K562 (cell line): ENCODE results near the gene GLIPR2. TPM values are rescaled to one million over a fixed set of nuclear protein-coding genes. Genes with fewer than 3 reads are reported as not detected.
A peak's percentile ranks its signal among the peaks of the same experiment; 100 is the strongest.

Source experiments
- ATAC-seq: fragments of 200-7000 bp; cut with Tn5 transposase; 3 replicates; pipeline ENCODE4 v1.9.1; 2020; ENCODE audit warnings: moderate library complexity
- BruUV-seq: library from RNA; stranded (reverse); fragments of 400-500 nt; replicated peaks from 2 replicates; lab custom pipeline; 2021; lab: Mats Ljungman, UMichigan
- CTCF ChIA-PET: fragments of 300-600 bp; formaldehyde crosslinking; extraction: SDS; loops from one replicate; lab custom pipeline; 2021; ENCODE audit warnings: low intra/inter-chr PET ratio; lab: Yijun Ruan, JAX
- POLR2A ChIA-PET: fragments of 300-600, 350-650 bp; sonication (Branson Sonifier 250); formaldehyde crosslinking; extraction: SDS; loops from one replicate; lab custom pipeline; 2021; ENCODE audit warnings: antibody characterized with exemption, inconsistent platforms; lab: Yijun Ruan, JAX
- DNase-seq, 4 experiments: peaks; one replicate each; pipeline versions ENCODE4 v3.0.0 to v3.0.0-alpha.2; 2011 to 2018; ENCODE audit warnings: low spot score in 3 of 4, mixed read lengths in 3 of 4; ENCODE audit errors: extremely low read depth in 1 of 4
- FAIRE-seq: peaks from 2 replicates; lab custom pipeline; 2011; peaks lifted over from hg19 to GRCh38; lab: Jason Lieb, UNC
- H2AFZ ChIP-seq: 2 replicates; pipeline ENCODE4 v1.6.0; 2011; ENCODE audit warnings: low read depth, low read length, control low read depth, inconsistent platforms
- H3K27ac ChIP-seq: fragments of 200-600 bp; 3 replicates; pipeline ENCODE4 v1.8.0; 2011; ENCODE audit warnings: low read depth, mild to moderate bottlenecking, control low read depth, inconsistent platforms, low read length, moderate library complexity, mixed read lengths; ENCODE audit errors: extremely low read depth
- H3K27me3 ChIP-seq, 2 experiments: fragments of 300-600 bp in 1 of 2; 2 replicates in 1 of 2; 3 replicates in 1 of 2; pipeline versions ENCODE4 v1.6.0 to v1.8.0; 2011; ENCODE audit warnings: inconsistent platforms in 2 of 2, low read length in 2 of 2, mild to moderate bottlenecking in 1 of 2, mixed read lengths in 1 of 2, moderate library complexity in 1 of 2; ENCODE audit not compliant: control insufficient read depth in 2 of 2, insufficient read depth in 2 of 2
- H3K36me3 ChIP-seq: fragments of 300-600 bp; 3 replicates; pipeline ENCODE4 v1.8.0; 2011; ENCODE audit warnings: mild to moderate bottlenecking, low read length, inconsistent platforms; ENCODE audit not compliant: control insufficient read depth, insufficient read depth
- H3K4me1 ChIP-seq, 2 experiments: fragments of 200-600 bp in 1 of 2; replicated peaks in 1 of 2; 2 replicates in 1 of 2; 3 replicates in 1 of 2; pipeline versions ENCODE4 v1.5.1 to v1.8.0; 2011; ENCODE audit warnings: inconsistent platforms in 2 of 2, low read length in 2 of 2, mild to moderate bottlenecking in 1 of 2, mixed read lengths in 1 of 2, moderate library complexity in 1 of 2; ENCODE audit not compliant: control insufficient read depth in 2 of 2, insufficient read depth in 2 of 2
- H3K4me2 ChIP-seq: 2 replicates; pipeline ENCODE4 v1.6.1; 2011; ENCODE audit warnings: low read length, control low read depth, inconsistent platforms, mixed read lengths; ENCODE audit not compliant: insufficient read depth
- H3K4me3 ChIP-seq: fragments of 200-600 bp; sonication (generic), shearing (Covaris generic); 2 replicates; pipeline ENCODE4 v1.5.1; 2016; ENCODE audit warnings: control low read depth, inconsistent platforms
- H3K79me2 ChIP-seq: fragments of 200-600 bp; 3 replicates; pipeline ENCODE4 v1.8.0; 2011; ENCODE audit warnings: low read length, inconsistent platforms; ENCODE audit not compliant: control insufficient read depth, insufficient read depth
- H3K9ac ChIP-seq, 2 experiments: 2 replicates each; pipeline versions ENCODE4 v1.6.0 to v1.6.1; 2011; ENCODE audit warnings: low read depth in 2 of 2, low read length in 2 of 2, control low read depth in 1 of 2, inconsistent platforms in 1 of 2, mild to moderate bottlenecking in 1 of 2, mixed read lengths in 1 of 2; ENCODE audit not compliant: insufficient read depth in 1 of 2
- H3K9me1 ChIP-seq: one replicate; pipeline ENCODE4 v1.6.0; 2011; ENCODE audit warnings: inconsistent platforms, mild to moderate bottlenecking, low read length, moderate library complexity; ENCODE audit not compliant: control insufficient read depth, insufficient read depth
- H3K9me3 ChIP-seq: replicated peaks from 2 replicates; pipeline ENCODE4 v1.5.1; 2011; ENCODE audit warnings: low read depth, low read length, inconsistent platforms; ENCODE audit not compliant: control insufficient read depth, insufficient read depth
- H4K20me1 ChIP-seq: replicated peaks from 2 replicates; pipeline ENCODE4 v1.6.1; 2011; ENCODE audit warnings: low read length, inconsistent platforms, mixed read lengths; ENCODE audit not compliant: control insufficient read depth, insufficient read depth
- FOXA1 ChIP-seq: fragments of 450-650 bp; IDR thresholded peaks from 2 replicates; pipeline ENCODE4 v1.6.1; 2016; ENCODE audit warnings: mild to moderate bottlenecking, borderline replicate concordance
- HBP1 ChIP-seq: fragments of 450-650 bp; formaldehyde crosslinking; IDR thresholded peaks from 2 replicates; pipeline ENCODE4 v1.4.0; 2022; ENCODE audit warnings: missing genetic modification characterization
- JUND ChIP-seq, 2 experiments: IDR thresholded peaks; 2 replicates in 1 of 2; 3 replicates in 1 of 2; pipeline ENCODE4 v1.6.1; 2011; ENCODE audit warnings: borderline replicate concordance in 2 of 2, low read depth in 2 of 2, low read length in 2 of 2, improper control_type of control experiment in 1 of 2, missing biosample characterization in 1 of 2, missing genetic modification characterization in 1 of 2, missing genetic modification reagents in 1 of 2
- KDM1A ChIP-seq, 2 experiments: fragments of 450-650 bp; IDR thresholded peaks; 2 replicates each; pipeline ENCODE4 v1.6.1; 2016; ENCODE audit warnings: mild to moderate bottlenecking in 2 of 2
- KLF16 ChIP-seq: IDR thresholded peaks from 2 replicates; pipeline ENCODE4 v1.6.1; 2016; ENCODE audit warnings: antibody characterized with exemption
- SOX6 ChIP-seq: fragments of 450-650 bp; IDR thresholded peaks from 2 replicates; pipeline ENCODE4 v1.6.1; 2014; ENCODE audit warnings: mild to moderate bottlenecking
- SREBF2 ChIP-seq: sonication (generic); formaldehyde crosslinking; IDR thresholded peaks from 2 replicates; pipeline ENCODE4 v1.4.0; 2020; ENCODE audit warnings: mild to moderate bottlenecking, missing genetic modification reagents
- USF1 ChIP-seq: sonication (generic); formaldehyde crosslinking; IDR thresholded peaks from 2 replicates; pipeline ENCODE4 v1.9.0; 2022; ENCODE audit warnings: mild to moderate bottlenecking, missing genetic modification reagents
- ZNF217 ChIP-seq: sonication (generic); formaldehyde crosslinking; IDR thresholded peaks from 2 replicates; pipeline ENCODE4 v1.8.0; 2022; ENCODE audit warnings: mild to moderate bottlenecking, missing genetic modification reagents
- WGBS: fragments of 100-300 bp; shearing (Covaris generic); methylation state at CpG from one replicate; pipeline ENCODE4 v1.1.6; 2016; ENCODE audit warnings: low coverage, mixed read lengths; ENCODE audit not compliant: insufficient coverage; ENCODE audit errors: missing lambda C conversion rate; 5-methylcytosine and 5-hydroxymethylcytosine counted together
- in situ Hi-C: fragments of 300-500 bp; cut with MboI; formaldehyde crosslinking; loops from 4 replicates; pipeline ENCODE4 v1.15.0; 2018; ENCODE audit warnings: inconsistent platforms, mixed read lengths
- intact Hi-C: fragments of 100-400 bp; cut with micrococcal nuclease; formaldehyde crosslinking; loops from 2 replicates; pipeline ENCODE4 v1.14.2; 2022
- polyA plus RNA-seq, 8 experiments: library from polyadenylated mRNA; depleted of rRNA in 4 of 8; stranded (reverse) in 5 of 8; unstranded in 3 of 8; fragments of >200 nt; fragmentation: Nextera tagmentation in 2 of 8; fragmentation: Illumina TruSeq in 1 of 8; extraction: Ambion mirVana in 2 of 8; extraction: Trizol in 1 of 8; gene quantifications; 2 replicates each; pipeline versions ENCODE4 v1.2.1 to v1.2.3, GENCODE V29; 2011 to 2014; ENCODE audit warnings: inconsistent platforms in 1 of 8, missing spikeins in 1 of 8
- total RNA-seq, 7 experiments: library from RNA; depleted of rRNA in 6 of 7; stranded (reverse); fragments of >200 nt in 6 of 7; fragmentation: Illumina TruSeq in 2 of 7; extraction: Trizol in 2 of 7; gene quantifications; 2 replicates each; pipeline versions ENCODE4 v1.2.1 to v1.2.3, GENCODE V29; 2011 to 2021; ENCODE audit warnings: low replicate concordance in 1 of 7

The GLIPR2 gene
- total and polyA plus RNA-seq, 9 of the 15 experiments (the other 6 are each of a cell fraction or from before 2014, with no cell fraction given): 1.4 to 8.8 (median 2.9) TPM

- no peak for TF ChIP-seq HBP1 (CRISPR knock-in tag)
- TF ChIP-seq JUND (IDR thresholded peaks at IDR 0.05; ENCODE audit: borderline replicate concordance, low read depth, low read length): peak; percentile 83
- TF ChIP-seq JUND (tag; IDR thresholded peaks at IDR 0.05; ENCODE audit: borderline replicate concordance, low read depth, low read length): peak; percentile 53; the same call in 1 of the 3 replicates
- TF ChIP-seq FOXA1: no peak
- TF ChIP-seq KLF16: no peak
- TF ChIP-seq KDM1A (IDR thresholded peaks at IDR 0.05): 0 out of 4 replicates have a peak, but pooled peaks of 1 of the 2 experiments have one; percentile 7
These were observed 11.9 kb downstream of the GLIPR2 start (continued) for GRCh38 chr9:36148311-36149051.

- no peak for DNase-seq
- Histone ChIP-seq H4K20me1 (no peaks in the 10 kb centered on the region), H3K9me1 (no peaks in the 10 kb centered on the region), H2AFZ (no peak overlapping the region), H3K4me2 (no peak overlapping the region), H3K4me3 (no peak overlapping the region), H3K27me3 (no peaks in the 10 kb centered on the region), H3K9me3 (no peaks in the 10 kb centered on the region), H3K27ac (no peak overlapping the region), H3K79me2 (no peaks in the 10 kb centered on the region), H3K36me3 (no peaks in the 10 kb centered on the region), H3K9ac (peak overlapping the region in 1 of 2 experiments; percentile 52; a peak in 1 of 4 replicates), H3K4me1 (peaks cover 4 to 21% of the 10 kb centered on the region in 2 experiments; a peak in 4 of 5 replicates)
- CTCF ChIA-PET: no interaction called here
- POLR2A ChIA-PET: interaction anchor here (1.4 to 1.5 kb wide), 2 partner anchors 12 to 66 kb away, joined by 3 to 5 read pairs; partner anchors contain the start of gene GLIPR2
- no peak for FAIRE-seq
- intact Hi-C loops: no loop called here
- in situ Hi-C loops: no loop called here
- no TSS peak for BruUV-seq
- 47% methylated on average over 4 of the region's 4 CpGs for WGBS
- ATAC-seq: no peak
- TF ChIP-seq SREBF2 (CRISPR knock-in tag): no peak
- TF ChIP-seq ZNF217 (CRISPR knock-in tag): no peak
- no peak for TF ChIP-seq USF1
- no peak for TF ChIP-seq SOX6
These were observed 12.7 kb downstream of the GLIPR2 start for GRCh38 chr9:36149197-36149596.
